ENCODE data around the gene HTT. TPM values are rescaled to one million over a fixed set of nuclear protein-coding genes. Genes with fewer than 3 reads are reported as not detected.
A peak's percentile ranks its signal among the peaks of the same experiment; 100 is the strongest.

The HTT gene
- total and polyA plus RNA-seq, 9 of the 15 experiments (the other 6 are each of a cell fraction or from before 2014, with no cell fraction given), result 0.66 to 31.6 (median 14.7) TPM

GRCh38 chr4:3202836-3203820 lies 128.6 kb downstream of the HTT start (continued):
- no peak for TF ChIP-seq GTF3C2 (IDR thresholded peaks at IDR 0.05; ENCODE audit: borderline replicate concordance, extremely low read depth, insufficient read length)
- no peak for TF ChIP-seq HMG20B (CRISPR knock-in tag; IDR thresholded peaks at IDR 0.05)

DNA sequence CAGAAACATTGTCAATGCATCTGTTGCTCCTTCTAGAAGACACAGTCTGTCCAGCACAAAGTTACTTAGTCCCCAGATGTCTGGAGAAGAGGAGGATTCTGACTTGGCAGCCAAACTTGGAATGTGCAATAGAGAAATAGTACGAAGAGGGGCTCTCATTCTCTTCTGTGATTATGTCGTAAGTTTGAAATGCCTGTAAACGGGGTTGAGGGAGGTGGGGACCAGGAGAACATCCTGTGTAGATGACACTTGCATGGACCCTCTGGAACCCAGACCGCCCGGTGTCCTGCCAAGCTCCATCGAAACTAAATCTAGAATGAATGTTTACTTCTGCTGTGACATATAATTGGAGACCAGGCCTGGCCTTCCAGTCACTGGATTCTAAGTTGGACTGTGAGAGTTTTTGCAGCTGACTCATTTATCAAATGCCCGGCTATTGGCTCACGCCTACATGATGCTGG lies 129.5 kb downstream of the HTT start:
- H3K4me3 ChIP-seq, result no peak overlapping the region
- H3K79me2 ChIP-seq (ENCODE audit: control insufficient read depth, insufficient read depth, low read length), result no peaks in the 10 kb centered on the region
- H2AFZ ChIP-seq (ENCODE audit: low read depth, low read length), result no peak overlapping the region
- BruUV-seq (replicated peaks), result no TSS peak
- in situ Hi-C loops (cut with MboI), result no loop called here
- H3K9me3 ChIP-seq (replicated peaks; ENCODE audit: control insufficient read depth, insufficient read depth, low read depth, low read length), result no peaks in the 10 kb centered on the region
- DNase-seq (ENCODE audit: extremely low read depth in 1 of 4, low spot score in 3 of 4) (no peak), ATAC-seq (no peak), FAIRE-seq (peak; percentile 6)
- 92% methylated on average over 8 of the region's 8 CpGs for whole genome bisulfite sequencing (ENCODE audit: insufficient coverage, low coverage, missing lambda C conversion rate)
- H4K20me1 ChIP-seq (replicated peaks; ENCODE audit: control insufficient read depth, insufficient read depth, low read length), result no peaks in the 10 kb centered on the region
- H3K27me3 ChIP-seq (ENCODE audit: control insufficient read depth in 2 of 2, insufficient read depth in 2 of 2, low read length in 2 of 2), result no peaks in the 10 kb centered on the region
- no peaks in the 10 kb centered on the region for H3K9me1 ChIP-seq (ENCODE audit: control insufficient read depth, insufficient read depth, low read length)
- intact Hi-C loops (cut with micrococcal nuclease), result no loop called here
- H3K4me1 ChIP-seq (replicated peaks in 1 of 2; ENCODE audit: control insufficient read depth in 2 of 2, insufficient read depth in 2 of 2, low read length in 2 of 2), result peaks cover 6 to 12% of the 10 kb centered on the region in 2 experiments; a peak in 1 of 5 replicates
- no peak overlapping the region for H3K9ac ChIP-seq (ENCODE audit: insufficient read depth in 1 of 2, low read depth in 2 of 2, low read length in 2 of 2)
- ChIA-PET POLR2A (interaction anchor here (1.1 kb wide), 1 partner anchor 20 kb away, joined by 4 read pairs; no protein-coding TSS in a partner anchor), CTCF (ENCODE audit: low intra/inter-chr PET ratio) (no interaction called here)
- H3K27ac ChIP-seq (ENCODE audit: extremely low read depth, low read depth, low read length), result no peak overlapping the region
- H3K36me3 ChIP-seq (ENCODE audit: control insufficient read depth, insufficient read depth, low read length), result peaks cover 47% of the 10 kb centered on the region; the same call in 2 of the 3 replicates
- H3K4me2 ChIP-seq (ENCODE audit: insufficient read depth, low read length), result no peak overlapping the region
- TF ChIP-seq ILK (tag; IDR thresholded peaks at IDR 0.05; ENCODE audit: borderline replicate concordance, low read depth) (no peak), RBFOX2 (IDR thresholded peaks at IDR 0.05; ENCODE audit: low read depth, low read length) (no peak), MEF2D (tag; conservative IDR thresholded peaks at IDR 0.05; ENCODE audit: low read depth) (no peak), GTF3C2 (IDR thresholded peaks at IDR 0.05; ENCODE audit: borderline replicate concordance, extremely low read depth, insufficient read length) (no peak), PTTG1 (tag; IDR thresholded peaks at IDR 0.05; ENCODE audit: low read depth) (no peak), SOX6 (IDR thresholded peaks at IDR 0.05) (no peak), CBX3 (IDR thresholded peaks at IDR 0.05; ENCODE audit: borderline replicate concordance in 1 of 2, low read length in 2 of 2) (no peak), GATA2 (CRISPR knock-in tag; IDR thresholded peaks at IDR 0.05) (no peak), ZNF133 (CRISPR knock-in tag; IDR thresholded peaks at IDR 0.05) (no peak)
- TF ChIP-seq, protein P1, sequence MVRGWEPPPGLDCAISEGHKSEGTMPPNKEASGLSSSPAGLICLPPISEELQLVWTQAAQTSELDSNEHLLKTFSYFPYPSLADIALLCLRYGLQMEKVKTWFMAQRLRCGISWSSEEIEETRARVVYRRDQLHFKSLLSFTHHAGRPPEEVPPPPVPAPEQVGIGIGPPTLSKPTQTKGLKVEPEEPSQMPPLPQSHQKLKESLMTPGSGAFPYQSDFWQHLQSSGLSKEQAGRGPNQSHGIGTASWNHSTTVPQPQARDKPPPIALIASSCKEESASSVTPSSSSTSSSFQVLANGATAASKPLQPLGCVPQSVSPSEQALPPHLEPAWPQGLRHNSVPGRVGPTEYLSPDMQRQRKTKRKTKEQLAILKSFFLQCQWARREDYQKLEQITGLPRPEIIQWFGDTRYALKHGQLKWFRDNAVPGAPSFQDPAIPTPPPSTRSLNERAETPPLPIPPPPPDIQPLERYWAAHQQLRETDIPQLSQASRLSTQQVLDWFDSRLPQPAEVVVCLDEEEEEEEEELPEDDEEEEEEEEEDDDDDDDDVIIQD (CRISPR knock-in tag; IDR thresholded peaks at IDR 0.05), result no peak
